CD4-positive, alpha-beta T cell (primary cell): ENCODE measurements around the gene RNF227. TPM values are rescaled to one million over a fixed set of nuclear protein-coding genes. Genes with fewer than 3 reads are reported as not detected.
A peak's percentile ranks its signal among the peaks of the same experiment; 100 is the strongest.

Source experiments
- ATAC-seq: fragments of 200-7000 bp; cut with Tn5 transposase; one replicate; pipeline ENCODE4 v1.10.0; 2022; ENCODE audit warnings: mild to moderate bottlenecking; ENCODE audit not compliant: poor library complexity
- CTCF ChIA-PET: fragments of 350-600 bp; sonication (Branson Sonifier 250); formaldehyde crosslinking; loops from one replicate; lab custom pipeline; 2021; ENCODE audit warnings: antibody characterized with exemption, inconsistent platforms; lab: Charles Lee
- POLR2A ChIA-PET: fragments of 350-600 bp; sonication (Branson Sonifier 250); formaldehyde crosslinking; loops from one replicate; lab custom pipeline; 2021; ENCODE audit warnings: antibody characterized with exemption, inconsistent platforms; lab: Charles Lee
- DNase-seq, 14 experiments: peaks; one replicate each; pipeline ENCODE4 v3.0.0-alpha.2; 2013 to 2020; ENCODE audit warnings: mixed read lengths in 2 of 14
- H3K27ac ChIP-seq, 2 donors: one replicate each; pipeline versions ENCODE4 v1.5.1 to v1.7.0; 2013; ENCODE audit warnings: low read length in 2 of 2, low read depth in 1 of 2, mild to moderate bottlenecking in 1 of 2
- H3K27me3 ChIP-seq, 2 experiments: 1 replicate in 1 of 2; 2 replicates in 1 of 2; pipeline versions ENCODE4 v1.6.1 to v1.7.0; 2013; ENCODE audit warnings: low read length in 2 of 2, control low read depth in 1 of 2, mild to moderate bottlenecking in 1 of 2, moderate library complexity in 1 of 2; ENCODE audit not compliant: insufficient read depth in 2 of 2, control insufficient read depth in 1 of 2
- H3K36me3 ChIP-seq: one replicate; pipeline ENCODE4 v1.6.1; 2013; ENCODE audit warnings: low read length, control low read depth; ENCODE audit not compliant: insufficient read depth
- H3K4me1 ChIP-seq: one replicate; pipeline ENCODE4 v1.6.1; 2013; ENCODE audit warnings: low read length, control low read depth; ENCODE audit not compliant: insufficient read depth
- H3K4me3 ChIP-seq: one replicate; pipeline ENCODE4 v1.5.1; 2013; ENCODE audit warnings: mild to moderate bottlenecking, low read length, moderate library complexity
- H3K9me3 ChIP-seq, 2 experiments: 1 replicate in 1 of 2; 2 replicates in 1 of 2; pipeline versions ENCODE4 v1.6.1 to v1.7.0; 2013; ENCODE audit warnings: low read length in 2 of 2, mild to moderate bottlenecking in 2 of 2, control low read depth in 1 of 2, moderate library complexity in 1 of 2; ENCODE audit not compliant: control insufficient read depth in 1 of 2, insufficient read depth in 1 of 2
- H3K27ac Mint-ChIP-seq: one replicate; pipeline ENCODE4 v1.8.0; 2020; ENCODE audit warnings: mixed read lengths
- H3K27me3 Mint-ChIP-seq: one replicate; pipeline ENCODE4 v1.8.0; 2021; ENCODE audit warnings: mixed read lengths
- H3K36me3 Mint-ChIP-seq: one replicate; pipeline ENCODE4 v1.8.0; 2021; ENCODE audit warnings: low read depth, mixed read lengths
- H3K4me1 Mint-ChIP-seq: one replicate; pipeline ENCODE4 v1.8.0; 2021; ENCODE audit warnings: low read depth, mixed read lengths
- H3K4me3 Mint-ChIP-seq: one replicate; pipeline ENCODE4 v1.8.0; 2020; ENCODE audit warnings: mild to moderate bottlenecking, mixed read lengths
- H3K9me3 Mint-ChIP-seq: one replicate; pipeline ENCODE4 v1.8.0; 2020; ENCODE audit warnings: mixed read lengths
- CTCF ChIP-seq: fragments of 200-600 bp; IDR thresholded peaks from one replicate; pipeline ENCODE4 v1.8.0; 2022; ENCODE audit warnings: antibody characterized with exemption, mild to moderate bottlenecking
- intact Hi-C, 2 experiments: fragments of 100-400 bp; cut with DNase I in 1 of 2; cut with micrococcal nuclease in 1 of 2; formaldehyde crosslinking; loops; one replicate each; pipeline versions ENCODE4 v1.15.1 to v1.9.0; 2023 to 2025; cut with DNase I, micrococcal nuclease
- total RNA-seq, 174 experiments: library from RNA in 2 of 174; stranded (reverse) in 2 of 174; gene quantifications; one replicate each; pipeline ENCODE4 v1.2.3 and lab custom pipeline; 2021 to 2026

RNF227 gene
- total RNA-seq, 2 experiments from 2014 or later, result 3.2 to 3.5 TPM

GRCh38 chr17:7885367-7886226 lies 30.5 kb downstream of the RNF227 start:
- Histone ChIP-seq H3K4me1 (peaks cover 69% of the 10 kb centered on the region), H3K27ac (peak overlapping the region; percentile 86 to 96), H3K27me3 (no peaks in the 10 kb centered on the region), H3K4me3 (peak overlapping the region; percentile 98), H3K36me3 (peaks cover 19% of the 10 kb centered on the region), H3K9me3 (no peaks in the 10 kb centered on the region)
- intact Hi-C loops, result loop anchor here (2.0 to 5.0 kb wide), 3 partner anchors 23 to 51 kb away; partner anchors contain the start of genes CNTROB (in 1 of the 2), KDM6B (in 1 of the 2) and TRAPPC1 (in 1 of the 2)
- ChIA-PET CTCF (interaction anchor here (1.0 to 1.3 kb wide), 3 partner anchors 13 to 105 kb away, joined by 3 to 5 read pairs (median 3); no protein-coding TSS in a partner anchor), POLR2A (interaction anchor here (0.6 to 1.9 kb wide), 9 partner anchors 17 to 272 kb away, joined by 3 to 18 read pairs (median 3); partner anchors contain the start of genes CNTROB, NAA38, RNF227 and TRAPPC1)
- no peak overlapping the region for H3K27ac Mint-ChIP-seq
- no peaks in the 10 kb centered on the region for H3K27me3 Mint-ChIP-seq
- DNase-seq (peak in 12 of 14 experiments; percentile 10 to 76 (median 32)), ATAC-seq (no peak)
- peaks cover 6% of the 10 kb centered on the region for H3K4me1 Mint-ChIP-seq
- no peaks in the 10 kb centered on the region for H3K9me3 Mint-ChIP-seq
- no peak for TF ChIP-seq CTCF
- no peak overlapping the region for H3K4me3 Mint-ChIP-seq
- H3K36me3 Mint-ChIP-seq, result peaks cover 4% of the 10 kb centered on the region

- ChIA-PET POLR2A (interaction anchor here (0.6 to 2.3 kb wide), 6 partner anchors 16 to 273 kb away, joined by 3 to 13 read pairs (median 6); partner anchors contain the start of genes CNTROB, NAA38, TP53 and TRAPPC1), CTCF (interaction anchor here (1.0 kb wide), 1 partner anchor 49 kb away, joined by 3 read pairs; no protein-coding TSS in a partner anchor)
- Mint-ChIP-seq H3K9me3 (no peaks in the 10 kb centered on the region), H3K27me3 (no peaks in the 10 kb centered on the region), H3K4me3 (peak overlapping the region; percentile 74), H3K27ac (no peak overlapping the region), H3K4me1 (peaks cover 6% of the 10 kb centered on the region), H3K36me3 (peaks cover 4% of the 10 kb centered on the region)
- Histone ChIP-seq H3K27me3 (no peaks in the 10 kb centered on the region), H3K4me1 (peaks cover 72% of the 10 kb centered on the region), H3K9me3 (no peaks in the 10 kb centered on the region), H3K27ac (peak overlapping the region in 1 of 2 donors; percentile 96), H3K36me3 (peaks cover 19% of the 10 kb centered on the region), H3K4me3 (peak overlapping the region; percentile 98)
- TF ChIP-seq CTCF, result no peak
- DNase-seq (peak in 13 of 14 experiments; percentile 16 to 68 (median 34)), ATAC-seq (no peak)
- intact Hi-C loops, result loop anchor here in 1 of 2 experiments (5.0 kb wide), 1 partner anchor 48 kb away; the partner anchor contains the start of genes CNTROB and TRAPPC1
Observed at GRCh38 chr17:7884581-7885366, 31.3 kb downstream of the RNF227 start.
